HepG2 (cell line): ENCODE measurements around the gene MYBL2. TPM values are rescaled to one million over a fixed set of nuclear protein-coding genes. Genes with fewer than 3 reads are reported as not detected.

ENCODE experiments used
- HMGXB4 ChIP-seq, 2 experiments: sonication (generic) in 1 of 2; formaldehyde crosslinking in 1 of 2; IDR thresholded peaks; 2 replicates each; pipeline versions ENCODE4 v1.4.0 to v1.6.1; 2018 to 2020; ENCODE audit warnings: missing genetic modification reagents in 2 of 2, borderline replicate concordance in 1 of 2, low read depth in 1 of 2, mild to moderate bottlenecking in 1 of 2, missing biosample characterization in 1 of 2
- TEAD3 ChIP-seq: optimal IDR thresholded peaks from 2 replicates; pipeline ENCODE3; 2016; ENCODE audit warnings: borderline replicate concordance
- ZNF253 ChIP-seq: sonication (generic); formaldehyde crosslinking; IDR thresholded peaks from 2 replicates; pipeline ENCODE4 v1.8.0; 2022; ENCODE audit warnings: mild to moderate bottlenecking, missing genetic modification reagents, borderline replicate concordance
- polyA plus RNA-seq, 8 experiments: library from polyadenylated mRNA; depleted of rRNA in 3 of 8; stranded (reverse) in 7 of 8; unstranded in 1 of 8; fragments of >200 nt; fragmentation: Illumina TruSeq in 4 of 8; extraction: Trizol in 4 of 8; gene quantifications; 2 replicates each; pipeline versions ENCODE4 v1.2.1 to v1.2.3, GENCODE V29; 2011 to 2016; ENCODE audit warnings: low read depth in 4 of 8, missing spikeins in 1 of 8, mixed read lengths in 1 of 8; ENCODE audit not compliant: insufficient read depth in 1 of 8
- total RNA-seq, 5 experiments: library from RNA; depleted of rRNA; stranded (reverse); fragments of >200 nt; fragmentation: Illumina TruSeq; extraction: Trizol; gene quantifications; 2 replicates each; pipeline ENCODE4 v1.2.3, GENCODE V29; 2016; ENCODE audit warnings: low read depth in 1 of 5
- TF ChIP-seq, protein P1 (sequence below): IDR thresholded peaks from 2 replicates; pipeline ENCODE4 v1.4.0; 2020; ENCODE audit warnings: mild to moderate bottlenecking, missing genetic modification reagents
- TF ChIP-seq, protein P2 (sequence below): IDR thresholded peaks from 2 replicates; pipeline ENCODE4 v1.6.1; 2016

The MYBL2 gene
- total and polyA plus RNA-seq, 2 of the 13 experiments (the other 11 are each of a cell fraction or from before 2014, with no cell fraction given) = 11.9 to 66.2 TPM

- TF ChIP-seq HMGXB4 (CRISPR knock-in tag; IDR thresholded peaks at IDR 0.05; ENCODE audit: borderline replicate concordance in 1 of 2, low read depth in 1 of 2) = no peak
- TF ChIP-seq, protein P1, sequence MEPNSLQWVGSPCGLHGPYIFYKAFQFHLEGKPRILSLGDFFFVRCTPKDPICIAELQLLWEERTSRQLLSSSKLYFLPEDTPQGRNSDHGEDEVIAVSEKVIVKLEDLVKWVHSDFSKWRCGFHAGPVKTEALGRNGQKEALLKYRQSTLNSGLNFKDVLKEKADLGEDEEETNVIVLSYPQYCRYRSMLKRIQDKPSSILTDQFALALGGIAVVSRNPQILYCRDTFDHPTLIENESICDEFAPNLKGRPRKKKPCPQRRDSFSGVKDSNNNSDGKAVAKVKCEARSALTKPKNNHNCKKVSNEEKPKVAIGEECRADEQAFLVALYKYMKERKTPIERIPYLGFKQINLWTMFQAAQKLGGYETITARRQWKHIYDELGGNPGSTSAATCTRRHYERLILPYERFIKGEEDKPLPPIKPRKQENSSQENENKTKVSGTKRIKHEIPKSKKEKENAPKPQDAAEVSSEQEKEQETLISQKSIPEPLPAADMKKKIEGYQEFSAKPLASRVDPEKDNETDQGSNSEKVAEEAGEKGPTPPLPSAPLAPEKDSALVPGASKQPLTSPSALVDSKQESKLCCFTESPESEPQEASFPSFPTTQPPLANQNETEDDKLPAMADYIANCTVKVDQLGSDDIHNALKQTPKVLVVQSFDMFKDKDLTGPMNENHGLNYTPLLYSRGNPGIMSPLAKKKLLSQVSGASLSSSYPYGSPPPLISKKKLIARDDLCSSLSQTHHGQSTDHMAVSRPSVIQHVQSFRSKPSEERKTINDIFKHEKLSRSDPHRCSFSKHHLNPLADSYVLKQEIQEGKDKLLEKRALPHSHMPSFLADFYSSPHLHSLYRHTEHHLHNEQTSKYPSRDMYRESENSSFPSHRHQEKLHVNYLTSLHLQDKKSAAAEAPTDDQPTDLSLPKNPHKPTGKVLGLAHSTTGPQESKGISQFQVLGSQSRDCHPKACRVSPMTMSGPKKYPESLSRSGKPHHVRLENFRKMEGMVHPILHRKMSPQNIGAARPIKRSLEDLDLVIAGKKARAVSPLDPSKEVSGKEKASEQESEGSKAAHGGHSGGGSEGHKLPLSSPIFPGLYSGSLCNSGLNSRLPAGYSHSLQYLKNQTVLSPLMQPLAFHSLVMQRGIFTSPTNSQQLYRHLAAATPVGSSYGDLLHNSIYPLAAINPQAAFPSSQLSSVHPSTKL (CRISPR knock-in tag) = no peak
- no peak for TF ChIP-seq ZNF253 (CRISPR knock-in tag)
- TF ChIP-seq, protein P2, sequence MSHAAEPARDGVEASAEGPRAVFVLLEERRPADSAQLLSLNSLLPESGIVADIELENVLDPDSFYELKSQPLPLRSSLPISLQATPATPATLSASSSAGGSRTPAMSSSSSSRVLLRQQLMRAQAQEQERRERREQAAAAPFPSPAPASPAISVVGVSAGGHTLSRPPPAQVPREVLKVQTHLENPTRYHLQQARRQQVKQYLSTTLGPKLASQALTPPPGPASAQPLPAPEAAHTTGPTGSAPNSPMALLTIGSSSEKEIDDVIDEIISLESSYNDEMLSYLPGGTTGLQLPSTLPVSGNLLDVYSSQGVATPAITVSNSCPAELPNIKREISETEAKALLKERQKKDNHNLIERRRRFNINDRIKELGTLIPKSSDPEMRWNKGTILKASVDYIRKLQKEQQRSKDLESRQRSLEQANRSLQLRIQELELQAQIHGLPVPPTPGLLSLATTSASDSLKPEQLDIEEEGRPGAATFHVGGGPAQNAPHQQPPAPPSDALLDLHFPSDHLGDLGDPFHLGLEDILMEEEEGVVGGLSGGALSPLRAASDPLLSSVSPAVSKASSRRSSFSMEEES (CRISPR knock-in tag) = no peak
- TF ChIP-seq TEAD3 (CRISPR knock-in tag) = no peak
Measured at GRCh38 chr20:43722153-43722505, 55.2 kb downstream of the MYBL2 start (continued).
